NCI-H460 (cell line): ENCODE measurements around the gene MICB. TPM values are rescaled to one million over a fixed set of nuclear protein-coding genes. Genes with fewer than 3 reads are reported as not detected.
"Not testable (repeated sequence)": the region's sequence is repeated elsewhere in the genome, so short reads cannot be mapped to it uniquely, and the experiment has no call there.

Experiments
- DNase-seq: peaks from one replicate; pipeline ENCODE4 v3.0.0-alpha.2; 2016; ENCODE audit warnings: low read depth; ENCODE audit errors: extremely low read depth
- polyA plus RNA-seq: library from polyadenylated mRNA; depleted of rRNA; stranded (reverse); fragments of >200 nt; gene quantifications from 2 replicates; pipeline ENCODE4 v1.2.3, GENCODE V29; 2014; cell fraction: nucleus; rRNA removed
- total RNA-seq: library from RNA; depleted of rRNA; stranded (reverse); fragments of >200 nt; shearing (Covaris generic); gene quantifications from 2 replicates; pipeline ENCODE4 v1.2.3, GENCODE V29; 2014; rRNA removed

Gene MICB
- 6.5 and 6.8 TPM in 2 replicates for total RNA-seq
- 6.5 and 20.5 TPM in 2 replicates for polyA plus RNA-seq

- peak; percentile 23 for DNase-seq
These were observed at the start of gene MICB for GRCh38 chr6:31497531-31498476. Gene MICB, plus strand, starts transcription at chr6:31498145. Its CDS starts 49 bp downstream, at chr6:31498194.

GRCh38 chr6:31450751-31451150, 47.2 kb upstream of the MICB start:
- DNase-seq: no peak

- DNase-seq: no peak
These were observed 45.1 kb upstream of the MICB start for GRCh38 chr6:31452859-31453258.

- DNase-seq: no peak
These were observed 44.7 kb upstream of the MICB start for GRCh38 chr6:31453259-31453658.

- not testable (repeated sequence) for DNase-seq
These were observed 38.1 kb upstream of the MICB start for GRCh38 chr6:31459864-31460263.

GRCh38 chr6:31460361-31461025, 37.5 kb upstream of the MICB start:
- no peak for DNase-seq

- no peak for DNase-seq
These were observed 35.6 kb upstream of the MICB start for GRCh38 chr6:31462026-31462963.

GRCh38 chr6:31462964-31463870, 34.7 kb upstream of the MICB start:
- peak; percentile 84 for DNase-seq

GRCh38 chr6:31464252-31465184, 33.4 kb upstream of the MICB start:
- no peak for DNase-seq

- DNase-seq: no peak
These were observed 32.8 kb upstream of the MICB start for GRCh38 chr6:31465185-31465536.

- no peak for DNase-seq
These were observed 32.2 kb upstream of the MICB start for GRCh38 chr6:31465718-31466117.

GRCh38 chr6:31466466-31466865, 31.5 kb upstream of the MICB start:
- DNase-seq: no peak

- no peak for DNase-seq
These were observed 30.8 kb upstream of the MICB start for GRCh38 chr6:31467151-31467550.

GRCh38 chr6:31468311-31468710, 29.6 kb upstream of the MICB start:
- no peak for DNase-seq

- no peak for DNase-seq
These were observed 27.1 kb upstream of the MICB start for GRCh38 chr6:31470801-31471200.

- no peak for DNase-seq
These were observed 26.2 kb upstream of the MICB start for GRCh38 chr6:31471711-31472110.

- no peak for DNase-seq
These were observed 25.7 kb upstream of the MICB start for GRCh38 chr6:31472259-31472658.

- DNase-seq: no peak
These were observed 24.7 kb upstream of the MICB start for GRCh38 chr6:31473244-31473643.
